Endothelial cell of umbilical vein (primary cell): Measurements from ENCODE around the gene NYAP1. TPM values are rescaled to one million over a fixed set of nuclear protein-coding genes. Genes with fewer than 3 reads are reported as not detected.
"Not testable (repeated sequence)": the region's sequence is repeated elsewhere in the genome, so short reads cannot be mapped to it uniquely, and the experiment has no call there.

ENCODE experiments used
- BruUV-seq: library from RNA; stranded (reverse); fragments of 400-500 nt; replicated peaks from 2 replicates; lab custom pipeline; 2021; lab: Mats Ljungman, UMichigan
- CTCF ChIA-PET: fragments of 300-600, 350-600 bp; sonication (Branson Sonifier 250); formaldehyde crosslinking; loops from one replicate; lab custom pipeline; 2021; ENCODE audit warnings: antibody characterized with exemption, inconsistent platforms; lab: Charles Lee
- POLR2A ChIA-PET: fragments of 300-600, 350-600 bp; sonication (Branson Sonifier 250); formaldehyde crosslinking; loops from one replicate; lab custom pipeline; 2021; ENCODE audit warnings: antibody characterized with exemption, inconsistent platforms; lab: Charles Lee
- DNase-seq: peaks from one replicate; pipeline ENCODE4 v3.0.0-alpha.2; 2011; ENCODE audit warnings: low read depth, low spot score
- FAIRE-seq: peaks from 2 replicates; lab custom pipeline; 2011; peaks lifted over from hg19 to GRCh38; lab: Jason Lieb, UNC
- H2AFZ ChIP-seq: 2 replicates; pipeline ENCODE4 v1.6.0; 2012; ENCODE audit warnings: low read depth, low read length, control low read depth, inconsistent platforms
- H3K27ac ChIP-seq: 2 replicates; pipeline ENCODE4 v1.5.1; 2011; ENCODE audit warnings: low read depth, mild to moderate bottlenecking, control low read depth, low read length, moderate library complexity; ENCODE audit not compliant: insufficient read depth
- H3K27me3 ChIP-seq, 2 experiments: 2 replicates each; pipeline versions ENCODE4 v1.6.0 to v1.6.1; 2011; ENCODE audit warnings: low read length in 2 of 2, mixed read lengths in 1 of 2; ENCODE audit not compliant: control insufficient read depth in 2 of 2, insufficient read depth in 2 of 2
- H3K36me3 ChIP-seq, 2 experiments: 2 replicates in 1 of 2; 3 replicates in 1 of 2; pipeline ENCODE4 v1.5.1; 2011; ENCODE audit warnings: low read length in 2 of 2, mild to moderate bottlenecking in 1 of 2, moderate library complexity in 1 of 2; ENCODE audit not compliant: control insufficient read depth in 2 of 2, insufficient read depth in 2 of 2; ENCODE audit errors: extremely low read depth in 1 of 2
- H3K4me1 ChIP-seq: 3 replicates; pipeline ENCODE4 v1.5.1; 2011; ENCODE audit warnings: mild to moderate bottlenecking, low read length; ENCODE audit not compliant: control insufficient read depth, insufficient read depth; ENCODE audit errors: extremely low read depth
- H3K4me2 ChIP-seq: 2 replicates; pipeline ENCODE4 v1.6.1; 2011; ENCODE audit warnings: low read length, control low read depth, mixed read lengths; ENCODE audit not compliant: insufficient read depth
- H3K4me3 ChIP-seq, 3 experiments: fragments of 200-600 bp in 1 of 3; sonication (generic), shearing (Covaris generic) in 1 of 3; replicated peaks in 1 of 3; 2 replicates each; pipeline ENCODE4 v1.5.1; 2011 to 2016; ENCODE audit warnings: control low read depth in 3 of 3, low read length in 3 of 3, mild to moderate bottlenecking in 2 of 3, inconsistent platforms in 1 of 3, low read depth in 1 of 3, moderate library complexity in 1 of 3; ENCODE audit not compliant: insufficient read depth in 1 of 3
- H3K79me2 ChIP-seq: 2 replicates; pipeline ENCODE4 v1.6.0; 2012; ENCODE audit warnings: low read length, inconsistent platforms; ENCODE audit not compliant: control insufficient read depth, insufficient read depth
- H3K9ac ChIP-seq: replicated peaks from 2 replicates; pipeline ENCODE3; 2011; ENCODE audit warnings: low read length, control low read depth; ENCODE audit not compliant: insufficient read depth; ENCODE audit errors: extremely low read depth
- H3K9me1 ChIP-seq: replicated peaks from 3 replicates; pipeline ENCODE4 v1.6.0; 2011; ENCODE audit warnings: mild to moderate bottlenecking, low read length; ENCODE audit not compliant: control insufficient read depth, insufficient read depth; ENCODE audit errors: extremely low read depth
- H3K9me3 ChIP-seq: replicated peaks from 2 replicates; pipeline ENCODE4 v1.5.1; 2012; ENCODE audit warnings: low read length, inconsistent platforms; ENCODE audit not compliant: control insufficient read depth, insufficient read depth
- H4K20me1 ChIP-seq: replicated peaks from 2 replicates; pipeline ENCODE3; 2011; ENCODE audit warnings: mild to moderate bottlenecking, low read length; ENCODE audit not compliant: control insufficient read depth, insufficient read depth; ENCODE audit errors: extremely low read depth
- FOS ChIP-seq: IDR thresholded peaks from 2 replicates; pipeline ENCODE4 v1.6.1; 2011; ENCODE audit warnings: mild to moderate bottlenecking, low read length, moderate library complexity, borderline replicate concordance; ENCODE audit not compliant: insufficient read depth
- dilution Hi-C: fragments of 300-500 bp; cut with MboI; formaldehyde crosslinking; loops from one replicate; pipeline ENCODE4 v1.15.0; 2019; ENCODE audit warnings: low sequenced_read_pairs; ENCODE audit not compliant: extremely low pct_ligation_motif_present
- intact Hi-C: fragments of 100-400 bp; cut with micrococcal nuclease; formaldehyde crosslinking; loops from one replicate; pipeline ENCODE4 v1.10.0; 2022
- polyA plus RNA-seq, 4 experiments: library from polyadenylated mRNA; depleted of rRNA in 3 of 4; stranded (reverse) in 3 of 4; unstranded in 1 of 4; fragments of >200 nt; gene quantifications; 2 replicates each; pipeline versions ENCODE4 v1.2.1 to v1.2.3, GENCODE V29; 2011 to 2012; ENCODE audit warnings: missing spikeins in 1 of 4
- total RNA-seq: library from RNA; stranded (reverse); gene quantifications from 2 replicates; pipeline ENCODE4 v1.2.3, GENCODE V29; 2021
- TF ChIP-seq, protein P1 (sequence below), 2 donors: IDR thresholded peaks; 1 replicate in 1 of 2; 2 replicates in 1 of 2; pipeline ENCODE4 v1.5.1; 2011; ENCODE audit warnings: low read length in 2 of 2, mild to moderate bottlenecking in 2 of 2, moderate library complexity in 2 of 2, control low read depth in 1 of 2, inconsistent platforms in 1 of 2, low read depth in 1 of 2; ENCODE audit not compliant: insufficient read depth in 1 of 2; ENCODE audit errors: extremely low read depth in 1 of 2

Gene NYAP1
- total and polyA plus RNA-seq, 2 donors (not counting 3 experiments of a cell fraction or from before 2014, with no cell fraction given): 0.37 to 2.8 TPM

DNA sequence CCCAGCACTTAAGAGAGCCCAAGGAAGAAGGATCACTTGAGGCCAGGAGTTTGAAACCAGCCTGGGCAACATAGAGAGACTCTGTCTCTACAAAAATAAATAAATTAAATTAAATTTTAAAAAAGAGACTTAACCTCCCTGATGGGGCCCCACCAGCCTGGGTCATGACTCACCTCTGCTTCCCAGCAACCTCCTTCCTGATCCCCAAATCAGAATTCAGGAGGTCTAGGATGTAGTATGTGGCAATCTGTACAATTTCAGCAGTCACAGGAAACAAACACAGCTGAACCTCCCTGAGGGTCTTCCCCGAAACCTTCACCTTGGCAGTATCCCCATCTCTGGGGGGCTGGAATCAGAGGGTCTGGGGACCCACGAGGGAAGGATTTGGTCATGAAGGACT lies 37.7 kb upstream of the NYAP1 start:
- Histone ChIP-seq H3K36me3 (no peaks in the 10 kb centered on the region), H3K27ac (peak overlapping the region; percentile 66), H3K4me1 (peaks cover 36% of the 10 kb centered on the region), H3K9me3 (no peaks in the 10 kb centered on the region), H3K9ac (no peak overlapping the region), H3K9me1 (no peaks in the 10 kb centered on the region), H2AFZ (no peak overlapping the region), H3K4me2 (peak overlapping the region; percentile 19), H3K79me2 (no peaks in the 10 kb centered on the region), H3K27me3 (no peaks in the 10 kb centered on the region), H4K20me1 (no peaks in the 10 kb centered on the region), H3K4me3 (no peak overlapping the region)
- ChIA-PET POLR2A (interaction anchor here (3.9 kb wide), 1 partner anchor 17 kb away, joined by 59 read pairs; the partner anchor contains the start of genes MEPCE and ZCWPW1), CTCF (interaction anchor here (2.0 kb wide), 1 partner anchor 9 kb away, joined by 16 read pairs; no protein-coding TSS in a partner anchor)
- FAIRE-seq (peak; percentile 63), DNase-seq (no peak)
- intact Hi-C loops (no loop called here), dilution Hi-C loops (no loop called here)
- BruUV-seq: no TSS peak
- TF ChIP-seq FOS: peak; percentile 16
- TF ChIP-seq, protein P1, sequence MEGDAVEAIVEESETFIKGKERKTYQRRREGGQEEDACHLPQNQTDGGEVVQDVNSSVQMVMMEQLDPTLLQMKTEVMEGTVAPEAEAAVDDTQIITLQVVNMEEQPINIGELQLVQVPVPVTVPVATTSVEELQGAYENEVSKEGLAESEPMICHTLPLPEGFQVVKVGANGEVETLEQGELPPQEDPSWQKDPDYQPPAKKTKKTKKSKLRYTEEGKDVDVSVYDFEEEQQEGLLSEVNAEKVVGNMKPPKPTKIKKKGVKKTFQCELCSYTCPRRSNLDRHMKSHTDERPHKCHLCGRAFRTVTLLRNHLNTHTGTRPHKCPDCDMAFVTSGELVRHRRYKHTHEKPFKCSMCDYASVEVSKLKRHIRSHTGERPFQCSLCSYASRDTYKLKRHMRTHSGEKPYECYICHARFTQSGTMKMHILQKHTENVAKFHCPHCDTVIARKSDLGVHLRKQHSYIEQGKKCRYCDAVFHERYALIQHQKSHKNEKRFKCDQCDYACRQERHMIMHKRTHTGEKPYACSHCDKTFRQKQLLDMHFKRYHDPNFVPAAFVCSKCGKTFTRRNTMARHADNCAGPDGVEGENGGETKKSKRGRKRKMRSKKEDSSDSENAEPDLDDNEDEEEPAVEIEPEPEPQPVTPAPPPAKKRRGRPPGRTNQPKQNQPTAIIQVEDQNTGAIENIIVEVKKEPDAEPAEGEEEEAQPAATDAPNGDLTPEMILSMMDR (IDR thresholded peaks at IDR 0.05; ENCODE audit: extremely low read depth in 1 of 2, insufficient read depth in 1 of 2, low read depth in 1 of 2, low read length in 2 of 2): no peak

DNA sequence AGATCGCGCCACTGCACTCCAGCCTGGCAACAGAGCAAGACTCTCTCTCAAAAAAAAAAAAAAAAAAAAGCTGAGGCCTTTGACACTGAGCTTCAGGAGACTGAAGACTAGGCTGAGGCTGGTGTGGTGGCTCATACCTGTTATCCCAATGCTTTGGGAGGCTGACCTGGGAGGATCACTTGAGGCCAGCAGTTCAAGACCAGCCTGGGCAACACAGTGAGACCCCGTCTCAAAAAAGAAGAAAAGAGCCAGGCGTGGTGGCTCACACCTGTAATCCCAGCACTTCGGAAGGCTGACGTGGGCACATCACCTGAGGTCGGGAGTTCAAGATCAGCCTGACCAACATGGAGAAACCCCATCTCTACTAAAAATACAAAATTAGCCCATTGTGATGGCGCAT lies 36.4 kb upstream of the NYAP1 start:
- H3K36me3 ChIP-seq, H3K9me3 ChIP-seq, dilution Hi-C loops, H3K27ac ChIP-seq, H4K20me1 ChIP-seq, H2AFZ ChIP-seq, intact Hi-C loops, H3K9me1 ChIP-seq, H3K4me2 ChIP-seq, H3K27me3 ChIP-seq, DNase-seq, H3K4me3 ChIP-seq, H3K9ac ChIP-seq, FAIRE-seq, H3K79me2 ChIP-seq, BruUV-seq: not testable (repeated sequence)
- CTCF ChIA-PET: interaction anchor here (0.7 to 1.4 kb wide), 3 partner anchors 9 to 120 kb away, joined by 3 to 4 read pairs (median 4); no protein-coding TSS in a partner anchor
- POLR2A ChIA-PET: interaction anchor here (1.1 kb wide), 1 partner anchor 18 kb away, joined by 4 read pairs; the partner anchor contains the start of gene ZCWPW1
- peaks cover 36% of the 10 kb centered on the region for H3K4me1 ChIP-seq
